Suppressor macrophage treated with lipopolysaccharide for 1 hour (primary cell): ENCODE measurements around the gene PPIL1.
A peak's percentile ranks its signal among the peaks of the same experiment; 100 is the strongest.

ENCODE experiments used
- DNase-seq, 3 donors: peaks; one replicate each; pipeline ENCODE4 v3.0.0-alpha.2; 2020 to 2022

PPIL1 gene

DNA sequence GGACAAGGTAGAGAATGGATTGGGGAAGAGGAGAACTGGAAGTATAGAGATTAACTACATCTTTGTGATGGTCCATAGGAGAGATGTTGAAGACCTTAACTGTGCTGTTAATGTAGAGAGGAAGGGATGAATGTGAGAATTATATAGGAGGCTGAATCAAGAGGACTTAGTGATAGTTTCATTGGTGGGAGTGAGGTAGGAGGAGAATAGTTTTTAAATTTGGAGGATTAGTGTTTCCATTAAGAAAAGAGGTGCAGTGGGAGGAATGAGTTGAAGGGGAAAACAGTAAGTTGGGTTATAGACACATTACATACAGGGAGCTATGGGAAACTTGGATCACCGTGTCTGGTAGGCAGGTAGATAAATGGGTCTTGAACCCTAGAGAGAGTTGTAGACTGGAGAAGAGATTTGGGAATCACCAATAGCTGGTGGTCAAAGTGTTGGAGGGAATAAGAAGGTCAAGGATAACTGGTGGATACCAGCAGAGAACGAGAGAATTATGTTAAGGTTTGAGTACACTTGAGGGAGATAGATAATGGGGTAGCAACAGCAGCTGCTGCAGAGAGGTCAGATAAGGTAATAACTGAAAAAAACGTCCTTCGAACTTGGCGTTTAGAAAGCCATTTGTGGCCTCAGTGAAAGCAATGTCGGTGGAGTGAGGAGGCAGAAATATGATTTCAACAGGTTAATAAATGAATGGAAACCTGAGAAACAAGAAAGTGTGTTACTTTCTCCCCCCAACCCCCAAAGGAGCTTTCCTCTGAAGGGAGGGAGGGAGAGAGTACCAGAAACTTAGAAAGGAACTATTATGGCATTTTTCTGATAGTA, 14.3 kb upstream of the PPIL1 start:
- no peak for DNase-seq

DNA sequence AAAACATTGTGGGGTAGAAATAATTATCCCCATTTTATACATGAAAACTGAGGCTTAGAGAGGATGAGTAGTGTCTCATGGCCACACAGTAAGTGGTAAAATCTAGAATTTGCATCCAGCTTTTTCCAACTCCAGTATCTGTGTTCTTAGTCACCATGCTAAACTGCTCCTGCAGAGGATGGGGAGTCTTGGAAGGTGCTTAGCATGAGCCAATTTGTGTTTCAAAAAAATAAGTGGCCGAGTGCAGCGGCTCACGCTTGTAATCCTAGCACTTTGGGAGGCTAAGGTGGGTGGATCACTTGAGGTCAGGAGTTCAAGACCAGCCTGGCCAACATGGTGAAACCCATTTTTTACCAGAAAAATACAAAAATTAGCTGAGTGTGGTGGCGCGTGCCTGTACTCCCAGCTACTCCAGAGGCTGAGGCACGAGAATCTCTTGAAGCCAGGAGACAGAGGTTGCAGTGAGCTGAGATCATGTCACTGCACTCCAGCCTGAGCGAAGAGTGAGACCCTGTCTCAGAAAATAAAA, 13.6 kb upstream of the PPIL1 start:
- DNase-seq = no peak

DNA sequence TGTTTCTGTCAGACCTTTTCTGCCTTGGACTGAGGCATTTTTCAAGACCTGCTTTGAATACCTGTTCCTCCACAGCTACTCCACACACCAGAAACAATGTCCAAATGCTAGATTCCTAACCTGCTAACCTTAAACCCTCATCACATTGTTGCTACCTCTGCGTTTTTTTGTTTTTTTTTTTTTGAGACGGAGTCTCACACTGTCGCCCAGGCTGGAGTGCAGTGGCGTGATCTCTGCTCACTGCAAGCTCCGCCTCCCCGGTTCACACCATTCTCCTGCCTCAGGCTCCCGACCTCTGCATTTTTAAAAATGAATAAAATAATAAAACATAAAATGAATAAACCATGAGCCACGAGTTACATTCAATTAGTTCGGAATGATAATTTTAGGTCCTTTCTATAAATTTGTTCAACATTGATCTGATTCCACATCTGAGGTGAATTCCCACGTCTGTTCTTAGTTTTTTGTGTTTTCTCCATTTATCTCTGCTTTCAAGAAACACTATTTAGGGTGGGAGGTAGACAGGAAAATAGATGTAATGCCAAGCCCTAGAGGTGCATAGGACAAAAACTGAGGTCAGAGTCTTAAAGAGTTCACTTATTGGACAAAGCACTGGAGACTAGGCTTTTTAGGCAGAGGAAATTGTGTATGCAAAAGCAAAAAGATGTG, 12.5 kb upstream of the PPIL1 start:
- no peak for DNase-seq

DNA sequence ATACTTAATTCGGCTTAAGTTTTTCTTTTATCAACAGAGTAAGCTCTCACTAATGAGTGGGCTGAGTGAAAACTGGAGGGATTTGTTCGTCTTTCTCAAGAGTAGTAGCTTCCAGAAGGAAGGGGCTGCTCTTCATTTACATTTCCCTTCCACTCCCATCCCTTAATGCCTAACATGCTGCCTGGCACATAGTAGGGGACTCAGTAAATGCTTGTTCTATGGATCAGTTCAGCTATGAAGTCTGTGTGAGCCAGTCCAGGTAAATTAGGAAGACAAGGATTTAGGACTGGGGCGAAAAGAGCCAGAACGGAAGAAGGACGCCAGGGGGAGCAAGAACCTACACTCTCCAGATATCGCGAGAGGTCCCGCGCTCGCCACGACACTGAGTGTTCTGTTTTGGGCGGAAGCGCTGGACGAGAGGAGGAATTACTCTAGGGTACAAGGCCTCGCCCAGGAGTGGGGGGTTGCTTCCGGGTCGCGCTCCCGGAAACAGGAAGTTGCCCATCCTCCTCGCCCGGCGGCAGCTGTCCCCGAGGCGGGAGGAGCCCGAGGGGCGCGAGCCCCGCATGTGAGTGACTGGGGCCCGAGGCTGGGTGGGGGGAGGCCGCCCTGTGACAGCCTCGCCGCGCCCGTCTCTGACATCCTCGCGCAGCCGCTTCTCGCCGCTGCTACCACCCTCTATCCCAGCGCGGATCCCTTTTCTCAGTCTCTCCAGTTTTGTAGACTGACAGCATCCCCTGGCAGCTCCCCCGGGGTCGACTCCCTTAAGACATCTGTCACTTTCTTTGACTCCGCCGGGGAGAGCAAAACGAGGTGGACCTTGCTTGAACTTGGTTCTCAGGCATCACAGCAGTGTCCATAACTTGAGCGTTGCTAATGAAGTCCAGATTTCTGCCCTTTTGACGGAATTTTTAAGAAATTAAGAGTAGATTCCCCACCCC, 11.1 kb upstream of the PPIL1 start, which contains the start of gene C6orf89:
Gene C6orf89, plus strand, starts transcription at position 492 of the 941 bp plus-strand sequence. CDS start 13,493 bp downstream, outside the sequence.
- peak; percentile 98 to 99 (median 99) for DNase-seq

GRCh38 chr6:36884610-36885009, 10.0 kb upstream of the PPIL1 start:
- no peak for DNase-seq

DNA sequence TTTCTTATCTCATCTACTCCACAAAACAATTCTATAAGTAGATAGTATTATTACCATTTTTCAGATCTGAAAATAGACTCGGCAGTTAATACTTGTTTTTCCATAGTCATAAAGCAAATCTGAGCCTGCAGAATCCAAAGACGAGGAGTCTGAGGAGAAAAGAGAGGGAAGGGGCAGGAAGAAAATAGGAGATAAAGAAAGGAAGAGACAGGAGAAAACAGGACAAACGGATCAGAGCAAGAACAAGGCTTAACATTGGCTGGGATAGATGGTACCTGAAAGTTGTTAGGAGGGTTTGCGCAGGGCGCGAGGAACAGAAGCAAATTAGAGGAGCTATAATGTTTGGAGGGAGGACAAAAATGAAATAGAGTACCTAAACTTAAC, 639 bp upstream of the PPIL1 start:
- no peak for DNase-seq

DNA sequence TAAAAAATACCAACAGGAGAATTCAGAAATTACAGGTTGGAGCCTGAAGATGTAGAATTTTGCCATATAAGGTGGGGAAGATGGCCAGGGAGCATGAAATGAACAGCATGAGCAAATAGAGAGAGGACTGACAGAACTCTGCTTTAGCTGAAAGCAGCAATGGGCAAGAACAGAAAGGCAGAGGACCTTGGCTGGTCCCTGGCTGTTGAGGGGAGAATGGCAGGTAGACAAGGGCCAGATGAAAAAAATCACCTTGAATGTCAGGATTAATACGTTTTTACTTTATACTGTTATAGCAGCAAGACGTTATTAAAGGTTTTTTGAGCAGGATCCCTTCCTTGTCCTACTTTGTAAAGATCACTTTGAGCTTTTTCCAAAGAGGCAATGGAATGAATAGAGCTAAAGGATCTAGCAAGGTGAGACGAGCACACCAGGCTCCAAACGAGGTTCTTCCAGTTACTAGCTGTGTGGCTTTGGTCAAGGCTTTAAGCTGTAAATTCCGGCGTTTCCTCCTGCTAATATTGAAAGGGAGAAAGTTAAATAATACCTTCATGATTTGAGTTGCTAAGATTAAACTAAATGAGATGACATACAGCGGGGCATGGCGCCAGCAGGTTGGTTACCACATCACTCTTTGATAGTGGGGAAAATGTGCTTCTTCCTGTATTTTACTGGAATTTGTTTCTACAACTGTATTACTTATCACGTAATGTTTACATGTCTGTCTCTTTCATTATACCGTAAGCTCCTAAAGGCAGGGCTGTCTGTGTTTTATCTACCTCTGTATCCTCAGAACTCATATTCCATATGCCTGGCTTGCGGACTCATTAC, 776 bp downstream of the PPIL1 start:
- DNase-seq = peak in 2 of 3 donors; percentile 22 to 23

- no peak for DNase-seq
These were observed 1.5 kb downstream of the PPIL1 start for GRCh38 chr6:36873115-36873514.

DNA sequence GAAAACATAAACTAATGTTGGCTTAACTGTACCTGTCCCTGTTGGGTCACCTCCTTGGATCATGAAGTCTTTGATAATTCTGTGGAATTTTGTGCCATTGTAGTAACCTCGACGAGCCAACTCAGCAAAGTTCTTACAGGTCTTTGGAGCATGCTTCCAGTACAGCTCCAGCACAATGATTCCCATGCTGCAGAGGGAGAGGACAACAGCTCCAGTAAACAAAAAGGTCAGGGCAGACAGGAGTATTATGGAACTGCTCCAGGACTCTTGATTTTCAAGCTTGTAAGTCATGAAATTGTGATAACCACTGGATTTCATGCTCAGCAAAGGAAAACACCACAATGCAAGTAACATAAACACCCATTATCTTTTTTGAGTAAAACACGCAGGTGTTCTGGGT, 2.9 kb downstream of the PPIL1 start:
- no peak for DNase-seq

- no peak for DNase-seq
These were observed 7.0 kb downstream of the PPIL1 start for GRCh38 chr6:36867471-36868224.

DNA sequence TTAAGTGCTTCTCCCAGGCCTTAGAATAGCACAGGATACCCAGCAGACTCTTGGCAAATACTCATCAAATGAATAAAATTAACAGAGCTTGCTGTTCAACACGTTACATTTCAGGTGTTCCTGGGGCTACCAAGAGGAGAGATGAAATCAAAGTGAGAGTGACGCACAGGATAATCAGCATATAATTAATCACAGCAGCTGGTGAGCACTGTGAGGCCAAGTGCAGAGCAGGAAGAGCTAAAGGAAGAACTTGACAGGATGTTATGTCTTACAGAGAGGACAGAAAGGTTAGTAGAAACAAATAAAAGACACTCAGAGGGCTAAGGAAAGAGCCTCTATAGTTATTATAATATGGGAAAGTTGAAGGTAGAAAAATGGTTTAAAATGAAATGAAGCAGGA, 8.8 kb downstream of the PPIL1 start:
- no peak for DNase-seq

- no peak for DNase-seq
These were observed 10.7 kb downstream of the PPIL1 start for GRCh38 chr6:36863670-36864540.

DNA sequence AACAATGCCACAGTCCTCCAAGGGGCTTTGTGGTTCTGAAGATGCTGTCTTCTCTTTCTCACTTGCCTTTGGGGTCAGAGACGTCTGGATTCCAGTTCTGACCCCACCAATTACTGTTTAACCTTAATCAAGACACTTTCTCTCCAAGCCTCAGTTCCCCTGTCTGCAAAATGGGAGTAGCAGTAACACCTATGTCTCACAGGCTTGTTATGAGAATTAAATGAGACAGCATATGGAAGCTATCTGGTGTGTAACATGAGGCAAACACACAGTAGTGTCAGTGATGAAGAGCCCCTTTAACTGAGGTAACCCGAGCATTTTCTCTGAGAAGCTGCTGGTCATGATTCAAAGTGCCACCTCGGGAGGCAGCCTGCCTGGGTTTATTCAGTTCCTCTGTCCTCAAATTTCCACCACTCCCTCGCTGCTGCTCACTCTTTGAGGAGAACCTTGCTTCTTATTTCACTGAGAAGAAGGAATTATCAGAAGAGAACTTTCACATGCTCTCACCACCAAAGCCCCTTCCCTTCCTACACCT, 11.7 kb downstream of the PPIL1 start:
- no peak for DNase-seq

DNA sequence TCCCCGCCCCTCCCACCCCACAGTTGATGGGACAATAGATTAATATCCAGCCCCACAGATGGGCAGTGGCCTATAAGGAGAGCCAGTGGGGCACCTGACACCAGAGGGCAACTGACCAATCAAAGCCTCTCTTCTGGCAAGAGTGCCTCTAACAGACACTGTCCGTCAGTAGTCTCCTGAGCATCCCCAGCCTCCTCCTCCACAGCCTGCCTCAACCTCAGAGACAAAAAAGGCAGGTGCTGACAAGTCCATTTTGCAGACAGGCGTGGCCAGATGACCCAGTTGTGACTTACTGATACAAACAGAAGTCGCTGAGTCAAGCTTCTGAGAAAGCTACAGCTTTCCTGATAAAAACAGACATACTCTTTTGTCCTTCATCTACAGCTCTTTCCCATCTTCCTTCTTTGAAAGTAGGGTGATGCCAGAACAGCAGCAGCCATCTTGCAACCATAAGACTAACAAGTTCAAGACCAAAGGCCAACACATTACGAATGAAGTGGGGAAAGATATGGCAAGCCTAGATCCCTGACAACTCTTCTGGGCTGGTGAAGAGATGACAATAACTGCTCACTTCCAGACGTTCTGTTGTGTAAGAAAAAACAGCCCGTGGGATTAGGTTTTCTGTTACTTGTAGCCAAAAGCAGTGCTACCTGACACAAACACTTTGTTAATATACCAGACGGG, 12.3 kb downstream of the PPIL1 start:
- DNase-seq = peak in 1 of 3 donors; percentile 16

GRCh38 chr6:36860126-36860525, 14.5 kb downstream of the PPIL1 start:
- DNase-seq = no peak

- no peak for DNase-seq
These were observed 16.1 kb downstream of the PPIL1 start for GRCh38 chr6:36858407-36858981.

GRCh38 chr6:36857325-36857724, 17.3 kb downstream of the PPIL1 start:
- no peak for DNase-seq

GRCh38 chr6:36856277-36856676, 18.3 kb downstream of the PPIL1 start:
- DNase-seq = no peak

DNA sequence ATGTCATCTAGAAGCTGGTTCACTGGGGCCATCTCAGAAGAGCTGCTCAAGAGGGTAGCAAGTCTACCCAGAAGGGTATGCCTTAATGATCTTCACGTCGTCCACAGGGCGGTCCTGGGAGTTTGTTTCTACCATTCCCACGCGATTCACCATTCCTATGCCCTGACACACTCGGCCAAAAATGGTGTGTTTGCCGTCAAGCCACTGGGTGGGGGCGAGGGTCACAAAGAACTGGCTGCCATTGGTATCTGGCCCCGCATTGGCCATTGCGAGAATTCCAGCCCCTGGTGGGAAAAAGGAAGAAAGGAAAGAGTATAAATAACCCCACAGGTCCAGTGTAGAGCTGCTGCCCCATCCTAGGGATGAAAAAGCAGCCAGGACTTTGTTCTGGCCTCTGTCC, 18.9 kb downstream of the PPIL1 start:
- DNase-seq = no peak
